ENCODE data around the gene TRMT13. TPM values are rescaled to one million over a fixed set of nuclear protein-coding genes. Genes with fewer than 3 reads are reported as not detected.

Gene TRMT13
- total and polyA plus RNA-seq, 4 experiments from 2014 or later = 12.5 to 45.9 (median 29.3) TPM

GRCh38 chr1:100152271-100152670 is 19.3 kb downstream of the TRMT13 start:
- H3K4me1 ChIP-seq (ENCODE audit: insufficient read depth, low read length) = peaks cover 7% of the 10 kb centered on the region
- no peak overlapping the region for H3K27ac ChIP-seq (ENCODE audit: low read depth, low read length)
- Mint-ChIP-seq H3K27me3 (no peaks in the 10 kb centered on the region), H3K4me1 (peaks cover 6 to 8% (median 7%) of the 10 kb centered on the region in 4 donors), H3K36me3 (peaks cover 12 to 14% of the 10 kb centered on the region in 2 donors), H3K27ac (peak overlapping the region in 5 of 7 donors; percentile 5 to 49 (median 22)), H3K9me3 (no peaks in the 10 kb centered on the region), H3K4me3 (no peak overlapping the region)
- no peak for DNase-seq
- no peak overlapping the region for H3K4me3 ChIP-seq (ENCODE audit: low read length in 2 of 2)
- no peaks in the 10 kb centered on the region for H3K27me3 ChIP-seq (ENCODE audit: insufficient read depth, low read length)
- intact Hi-C loops (cut with micrococcal nuclease) = no loop called here
- POLR2A ChIA-PET (ENCODE audit: partially characterized antibody) = interaction anchor here (1.0 kb wide), 1 partner anchor 101 kb away, joined by 3 read pairs; no protein-coding TSS in a partner anchor
- CTCF ChIA-PET (ENCODE audit: partially characterized antibody) = no interaction called here
- peaks cover 9% of the 10 kb centered on the region for H3K36me3 ChIP-seq (ENCODE audit: insufficient read depth, low read length)
- H3K9me3 ChIP-seq (ENCODE audit: control insufficient read depth in 1 of 2, low read length in 2 of 2) = no peaks in the 10 kb centered on the region

GRCh38 chr1:100162881-100163280 is 29.9 kb downstream of the TRMT13 start:
- Histone ChIP-seq H3K36me3 (ENCODE audit: insufficient read depth, low read length) (no peaks in the 10 kb centered on the region), H3K27ac (ENCODE audit: low read depth, low read length) (no peak overlapping the region), H3K4me3 (ENCODE audit: low read length in 2 of 2) (no peak overlapping the region), H3K4me1 (ENCODE audit: insufficient read depth, low read length) (no peaks in the 10 kb centered on the region), H3K27me3 (ENCODE audit: insufficient read depth, low read length) (no peaks in the 10 kb centered on the region), H3K9me3 (ENCODE audit: control insufficient read depth in 1 of 2, low read length in 2 of 2) (no peaks in the 10 kb centered on the region)
- DNase-seq = no peak
- no peaks in the 10 kb centered on the region for H3K4me1 Mint-ChIP-seq
- peaks cover 0 to 1% of the 10 kb centered on the region in 2 donors for H3K27me3 Mint-ChIP-seq
- intact Hi-C loops (cut with micrococcal nuclease) = no loop called here
- H3K27ac Mint-ChIP-seq = no peak overlapping the region
- ChIA-PET POLR2A (ENCODE audit: partially characterized antibody) (no interaction called here), CTCF (ENCODE audit: partially characterized antibody) (no interaction called here)
- no peak overlapping the region for H3K4me3 Mint-ChIP-seq
- H3K36me3 Mint-ChIP-seq = peaks cover 0 to 6% of the 10 kb centered on the region in 2 donors
- peaks cover 0 to 2% (median 0%) of the 10 kb centered on the region in 8 donors for H3K9me3 Mint-ChIP-seq

GRCh38 chr1:100164216-100164615 is 31.3 kb downstream of the TRMT13 start:
- POLR2A ChIA-PET (ENCODE audit: partially characterized antibody) = no interaction called here
- no peak overlapping the region for H3K4me3 Mint-ChIP-seq

GRCh38 chr1:100164702-100165101 is 31.7 kb downstream of the TRMT13 start:
- intact Hi-C loops (cut with micrococcal nuclease) = no loop called here
- Histone ChIP-seq H3K4me3 (ENCODE audit: low read length in 2 of 2) (no peak overlapping the region), H3K9me3 (ENCODE audit: control insufficient read depth in 1 of 2, low read length in 2 of 2) (no peaks in the 10 kb centered on the region), H3K4me1 (ENCODE audit: insufficient read depth, low read length) (no peaks in the 10 kb centered on the region), H3K36me3 (ENCODE audit: insufficient read depth, low read length) (no peaks in the 10 kb centered on the region), H3K27ac (ENCODE audit: low read depth, low read length) (no peak overlapping the region), H3K27me3 (ENCODE audit: insufficient read depth, low read length) (no peaks in the 10 kb centered on the region)
- DNase-seq = no peak
- H3K27ac Mint-ChIP-seq = no peak overlapping the region
- H3K36me3 Mint-ChIP-seq = peaks cover 0 to 6% of the 10 kb centered on the region in 2 donors
- H3K4me3 Mint-ChIP-seq = no peak overlapping the region
- CTCF ChIA-PET (ENCODE audit: partially characterized antibody) = no interaction called here
- peaks cover 1% of the 10 kb centered on the region in 2 donors for H3K27me3 Mint-ChIP-seq
- no peaks in the 10 kb centered on the region for H3K4me1 Mint-ChIP-seq
- POLR2A ChIA-PET (ENCODE audit: partially characterized antibody) = no interaction called here
- H3K9me3 Mint-ChIP-seq = peaks cover 0 to 2% (median 0%) of the 10 kb centered on the region in 8 donors

More at GRCh38 chr1:100164216-100164615, 31.3 kb downstream of the TRMT13 start:
- Histone ChIP-seq H3K27ac (ENCODE audit: low read depth, low read length) (no peak overlapping the region), H3K36me3 (ENCODE audit: insufficient read depth, low read length) (no peaks in the 10 kb centered on the region), H3K4me3 (ENCODE audit: low read length in 2 of 2) (no peak overlapping the region), H3K4me1 (ENCODE audit: insufficient read depth, low read length) (no peaks in the 10 kb centered on the region), H3K27me3 (ENCODE audit: insufficient read depth, low read length) (no peaks in the 10 kb centered on the region), H3K9me3 (ENCODE audit: control insufficient read depth in 1 of 2, low read length in 2 of 2) (no peaks in the 10 kb centered on the region)
- Mint-ChIP-seq H3K27me3 (peaks cover 1% of the 10 kb centered on the region in 2 donors), H3K4me1 (no peaks in the 10 kb centered on the region), H3K36me3 (peaks cover 0 to 6% of the 10 kb centered on the region in 2 donors), H3K27ac (no peak overlapping the region), H3K9me3 (peaks cover 0 to 2% (median 0%) of the 10 kb centered on the region in 8 donors)
- DNase-seq = no peak
- CTCF ChIA-PET (ENCODE audit: partially characterized antibody) = no interaction called here
- intact Hi-C loops (cut with micrococcal nuclease) = no loop called here

- Mint-ChIP-seq H3K27ac (no peak overlapping the region), H3K36me3 (peaks cover 0 to 6% of the 10 kb centered on the region in 2 donors), H3K9me3 (peaks cover 0 to 2% (median 0%) of the 10 kb centered on the region in 8 donors), H3K27me3 (peaks cover 1% of the 10 kb centered on the region in 2 donors), H3K4me1 (no peaks in the 10 kb centered on the region), H3K4me3 (no peak overlapping the region)
- Histone ChIP-seq H3K27me3 (ENCODE audit: insufficient read depth, low read length) (no peaks in the 10 kb centered on the region), H3K27ac (ENCODE audit: low read depth, low read length) (no peak overlapping the region), H3K4me3 (ENCODE audit: low read length in 2 of 2) (no peak overlapping the region), H3K9me3 (ENCODE audit: control insufficient read depth in 1 of 2, low read length in 2 of 2) (no peaks in the 10 kb centered on the region), H3K36me3 (ENCODE audit: insufficient read depth, low read length) (no peaks in the 10 kb centered on the region), H3K4me1 (ENCODE audit: insufficient read depth, low read length) (no peaks in the 10 kb centered on the region)
- intact Hi-C loops (cut with micrococcal nuclease) = no loop called here
- CTCF ChIA-PET (ENCODE audit: partially characterized antibody) = interaction anchor here (0.9 kb wide), 1 partner anchor 378 kb away, joined by 3 read pairs; no protein-coding TSS in a partner anchor
- no peak for DNase-seq
- POLR2A ChIA-PET (ENCODE audit: partially characterized antibody) = no interaction called here
These were observed 35.1 kb downstream of the TRMT13 start for GRCh38 chr1:100168051-100168450.

GRCh38 chr1:100177295-100178041 is 44.5 kb downstream of the TRMT13 start:
- Histone ChIP-seq H3K4me3 (ENCODE audit: low read length in 2 of 2) (no peak overlapping the region), H3K4me1 (ENCODE audit: insufficient read depth, low read length) (no peaks in the 10 kb centered on the region), H3K9me3 (ENCODE audit: control insufficient read depth in 1 of 2, low read length in 2 of 2) (no peaks in the 10 kb centered on the region), H3K27me3 (ENCODE audit: insufficient read depth, low read length) (no peaks in the 10 kb centered on the region), H3K27ac (ENCODE audit: low read depth, low read length) (no peak overlapping the region), H3K36me3 (ENCODE audit: insufficient read depth, low read length) (no peaks in the 10 kb centered on the region)
- CTCF ChIA-PET (ENCODE audit: partially characterized antibody) = no interaction called here
- H3K4me1 Mint-ChIP-seq = no peaks in the 10 kb centered on the region
- no peaks in the 10 kb centered on the region for H3K36me3 Mint-ChIP-seq
- H3K27ac Mint-ChIP-seq = no peak overlapping the region
- intact Hi-C loops (cut with micrococcal nuclease) = no loop called here
- no peak for DNase-seq
- H3K27me3 Mint-ChIP-seq = no peaks in the 10 kb centered on the region
- H3K9me3 Mint-ChIP-seq = peaks cover 0 to 3% (median 0%) of the 10 kb centered on the region in 8 donors
- POLR2A ChIA-PET (ENCODE audit: partially characterized antibody) = interaction anchor here (0.7 kb wide), 1 partner anchor 65 kb away, joined by 3 read pairs; no protein-coding TSS in a partner anchor
- no peak overlapping the region for H3K4me3 Mint-ChIP-seq

- H3K27me3 ChIP-seq (ENCODE audit: insufficient read depth, low read length) = no peaks in the 10 kb centered on the region
- CTCF ChIA-PET (ENCODE audit: partially characterized antibody) = no interaction called here
- intact Hi-C loops (cut with micrococcal nuclease) = no loop called here
These were observed 45.1 kb downstream of the TRMT13 start, which contains the start of gene LRRC39 for GRCh38 chr1:100178091-100178490. Gene LRRC39, minus strand, starts transcription at chr1:100178256. Its CDS starts 9,740 bp downstream, at chr1:100168516.

More at GRCh38 chr1:100178091-100178490, 45.1 kb downstream of the TRMT13 start, which contains the start of gene LRRC39:
- no peak for DNase-seq
- Mint-ChIP-seq H3K27me3 (no peaks in the 10 kb centered on the region), H3K4me3 (no peak within 1 kb of the TSS), H3K9me3 (peaks cover 0 to 3% (median 0%) of the 10 kb centered on the region in 8 donors), H3K4me1 (no peaks in the 10 kb centered on the region), H3K36me3 (no peaks in the 10 kb centered on the region), H3K27ac (no peak within 1 kb of the TSS)
- POLR2A ChIA-PET (ENCODE audit: partially characterized antibody) = interaction anchor here (0.7 kb wide), 1 partner anchor 65 kb away, joined by 3 read pairs; no protein-coding TSS in a partner anchor
- Histone ChIP-seq H3K4me3 (ENCODE audit: low read length in 2 of 2) (no peak within 1 kb of the TSS), H3K27ac (ENCODE audit: low read depth, low read length) (no peak within 1 kb of the TSS), H3K4me1 (ENCODE audit: insufficient read depth, low read length) (no peaks in the 10 kb centered on the region), H3K9me3 (ENCODE audit: control insufficient read depth in 1 of 2, low read length in 2 of 2) (no peaks in the 10 kb centered on the region), H3K36me3 (ENCODE audit: insufficient read depth, low read length) (no peaks in the 10 kb centered on the region)

All from CD4-positive, alpha-beta memory T cell (primary cell).